BLaER1 (cell line): Measurements from ENCODE around the gene ADRM1.

Experiments
- H3K27ac ChIP-seq: shearing (Covaris generic); formaldehyde crosslinking; 2 replicates; pipeline ENCODE4 v1.8.1; 2022
- H3K27me3 ChIP-seq: shearing (Covaris generic); formaldehyde crosslinking; 2 replicates; pipeline ENCODE4 v1.8.1; 2022
- H3K36me3 ChIP-seq: shearing (Covaris generic); formaldehyde crosslinking; 2 replicates; pipeline ENCODE4 v1.8.1; 2022
- H3K4me1 ChIP-seq: shearing (Covaris generic); formaldehyde crosslinking; 2 replicates; pipeline ENCODE4 v1.8.1; 2022
- H3K4me2 ChIP-seq: shearing (Covaris generic); formaldehyde crosslinking; 2 replicates; pipeline ENCODE4 v1.8.1; 2022
- H3K4me3 ChIP-seq: shearing (Covaris generic); formaldehyde crosslinking; 2 replicates; pipeline ENCODE4 v1.8.1; 2022
- H3K9ac ChIP-seq: shearing (Covaris generic); formaldehyde crosslinking; 2 replicates; pipeline ENCODE4 v1.8.1; 2022
- H3K9me3 ChIP-seq: shearing (Covaris generic); formaldehyde crosslinking; 2 replicates; pipeline ENCODE4 v1.8.1; 2022
- H4K20me1 ChIP-seq: shearing (Covaris generic); formaldehyde crosslinking; 2 replicates; pipeline ENCODE4 v1.8.1; 2022
- Cebpa-rat ChIP-seq: shearing (Covaris generic); IDR thresholded peaks from 2 replicates; pipeline ENCODE4 v1.8.1; 2022

ADRM1 gene

DNA sequence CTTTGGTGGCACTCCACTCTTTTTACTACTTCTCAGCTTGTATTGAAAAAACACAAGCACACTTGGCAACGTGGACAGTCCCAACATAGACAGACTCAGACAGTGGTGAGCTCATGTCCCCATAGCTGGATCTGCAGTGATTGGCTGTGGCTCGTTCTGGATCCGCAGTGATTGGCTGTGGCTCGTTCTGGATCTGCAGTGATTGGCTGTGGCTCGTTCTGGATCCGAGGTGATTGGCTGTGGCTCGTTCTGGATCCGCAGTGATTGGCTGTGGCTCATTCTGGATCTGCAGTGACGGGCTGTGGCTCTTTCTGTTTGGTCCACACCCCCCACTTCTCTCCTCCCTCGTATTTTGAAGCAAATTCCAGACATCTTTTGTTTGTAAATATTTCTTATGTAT lies 36.5 kb upstream of the ADRM1 start:
- H4K20me1 ChIP-seq: peaks cover 24% of the 10 kb centered on the region
- H3K27me3 ChIP-seq: no peaks in the 10 kb centered on the region
- H3K27ac ChIP-seq: no peak overlapping the region
- TF ChIP-seq Cebpa-rat: no peak
- H3K4me1 ChIP-seq: no peaks in the 10 kb centered on the region
- no peak overlapping the region for H3K4me3 ChIP-seq
- H3K9ac ChIP-seq: no peak overlapping the region
- H3K9me3 ChIP-seq: peaks cover 21% of the 10 kb centered on the region
- H3K4me2 ChIP-seq: no peak overlapping the region
- H3K36me3 ChIP-seq: peaks cover 85% of the 10 kb centered on the region

GRCh38 chr20:62266851-62267250 lies 35.9 kb upstream of the ADRM1 start:
- H3K4me2 ChIP-seq: no peak overlapping the region
- H3K36me3 ChIP-seq: peaks cover 85% of the 10 kb centered on the region
- peaks cover 21% of the 10 kb centered on the region for H3K9me3 ChIP-seq
- no peak overlapping the region for H3K4me3 ChIP-seq
- H3K27me3 ChIP-seq: no peaks in the 10 kb centered on the region
- peaks cover 22% of the 10 kb centered on the region for H4K20me1 ChIP-seq
- H3K9ac ChIP-seq: no peak overlapping the region
- no peaks in the 10 kb centered on the region for H3K4me1 ChIP-seq
- no peak for TF ChIP-seq Cebpa-rat
- H3K27ac ChIP-seq: no peak overlapping the region

DNA sequence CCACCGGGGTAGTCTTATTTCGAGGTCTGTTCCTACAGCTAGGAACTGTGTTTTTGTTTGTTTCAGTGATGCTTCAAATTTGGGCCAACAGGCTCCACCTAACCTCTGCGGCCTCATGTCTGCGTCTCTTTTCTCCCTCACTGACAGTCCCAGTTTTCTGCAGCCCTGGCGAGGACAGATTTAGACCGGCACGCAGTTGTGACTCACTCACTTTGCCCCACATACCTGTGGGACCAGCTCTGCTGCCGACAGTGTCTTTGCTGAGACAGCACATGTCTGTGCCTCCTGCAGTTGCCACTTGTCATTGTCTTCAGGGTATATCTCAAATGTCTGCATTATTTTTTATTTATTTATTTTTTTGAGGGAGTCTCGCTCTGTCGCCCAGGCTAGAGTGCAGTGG lies 35.3 kb upstream of the ADRM1 start:
- Histone ChIP-seq H3K4me3 (no peak overlapping the region), H3K36me3 (peaks cover 85% of the 10 kb centered on the region), H3K9me3 (peaks cover 21% of the 10 kb centered on the region)

GRCh38 chr20:62268228-62268900 lies 34.4 kb upstream of the ADRM1 start:
- Histone ChIP-seq H3K27ac (no peak overlapping the region), H3K4me1 (no peaks in the 10 kb centered on the region), H4K20me1 (peaks cover 22% of the 10 kb centered on the region), H3K36me3 (peaks cover 85% of the 10 kb centered on the region), H3K4me3 (no peak overlapping the region), H3K27me3 (no peaks in the 10 kb centered on the region), H3K4me2 (no peak overlapping the region), H3K9ac (no peak overlapping the region), H3K9me3 (peaks cover 21% of the 10 kb centered on the region)
- TF ChIP-seq Cebpa-rat: no peak

More for the DNA sequence above, 35.3 kb upstream of the ADRM1 start:
- Histone ChIP-seq H3K27me3 (no peaks in the 10 kb centered on the region), H3K4me1 (no peaks in the 10 kb centered on the region), H4K20me1 (peaks cover 22% of the 10 kb centered on the region), H3K9ac (no peak overlapping the region), H3K4me2 (no peak overlapping the region), H3K27ac (no peak overlapping the region)
- no peak for TF ChIP-seq Cebpa-rat

DNA sequence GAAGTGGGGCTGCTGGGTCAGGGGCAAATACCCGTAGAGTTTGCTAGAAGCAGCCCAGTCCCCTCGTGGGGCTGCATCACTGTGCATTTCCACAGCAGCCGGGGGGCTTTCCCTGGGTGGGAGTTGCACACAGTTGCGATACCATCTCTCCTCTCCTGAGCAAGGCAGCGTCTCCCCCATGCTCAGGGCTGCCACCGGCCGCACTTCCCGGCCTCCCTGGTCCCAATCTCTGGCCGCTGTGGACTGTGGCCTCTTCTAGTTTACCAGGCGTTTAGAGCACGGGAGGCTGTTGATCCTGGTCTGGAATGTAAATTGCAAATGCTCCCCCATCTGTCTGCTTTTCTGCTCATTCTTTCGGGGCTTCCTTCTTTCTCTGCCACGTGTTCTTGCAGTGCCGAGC lies 33.4 kb upstream of the ADRM1 start:
- Histone ChIP-seq H3K4me2 (no peak overlapping the region), H3K9me3 (peaks cover 21% of the 10 kb centered on the region), H3K9ac (no peak overlapping the region), H3K36me3 (peaks cover 84% of the 10 kb centered on the region), H3K27me3 (no peaks in the 10 kb centered on the region), H3K4me1 (peaks cover 8% of the 10 kb centered on the region), H4K20me1 (peaks cover 31% of the 10 kb centered on the region), H3K4me3 (no peak overlapping the region), H3K27ac (no peak overlapping the region)
- no peak for TF ChIP-seq Cebpa-rat

- H3K4me1 ChIP-seq: peaks cover 13% of the 10 kb centered on the region
- peaks cover 17% of the 10 kb centered on the region for H3K9me3 ChIP-seq
- H3K36me3 ChIP-seq: peaks cover 79% of the 10 kb centered on the region
- H3K4me2 ChIP-seq: no peak overlapping the region
- no peak overlapping the region for H3K27ac ChIP-seq
- H3K4me3 ChIP-seq: no peak overlapping the region
- peaks cover 36% of the 10 kb centered on the region for H4K20me1 ChIP-seq
- H3K9ac ChIP-seq: no peak overlapping the region
- TF ChIP-seq Cebpa-rat: no peak
- H3K27me3 ChIP-seq: no peaks in the 10 kb centered on the region
These were observed 32.9 kb upstream of the ADRM1 start for GRCh38 chr20:62269871-62270270.

- Histone ChIP-seq H3K36me3 (peaks cover 65% of the 10 kb centered on the region), H3K27ac (no peak overlapping the region), H3K9ac (no peak overlapping the region), H3K4me2 (no peak overlapping the region), H3K27me3 (no peaks in the 10 kb centered on the region), H3K4me1 (peaks cover 36% of the 10 kb centered on the region), H3K4me3 (no peak overlapping the region), H4K20me1 (peaks cover 59% of the 10 kb centered on the region), H3K9me3 (no peaks in the 10 kb centered on the region)
- no peak for TF ChIP-seq Cebpa-rat
These were observed 30.6 kb upstream of the ADRM1 start for GRCh38 chr20:62272200-62272599.

GRCh38 chr20:62273416-62273815 lies 29.4 kb upstream of the ADRM1 start:
- H3K36me3 ChIP-seq: peaks cover 64% of the 10 kb centered on the region

GRCh38 chr20:62274332-62274950 lies 28.4 kb upstream of the ADRM1 start:
- peaks cover 57% of the 10 kb centered on the region for H4K20me1 ChIP-seq
- peaks cover 42% of the 10 kb centered on the region for H3K4me1 ChIP-seq
- H3K4me3 ChIP-seq: no peak overlapping the region
- H3K36me3 ChIP-seq: peaks cover 64% of the 10 kb centered on the region
- H3K9ac ChIP-seq: no peak overlapping the region
- no peaks in the 10 kb centered on the region for H3K27me3 ChIP-seq
- TF ChIP-seq Cebpa-rat: no peak
- H3K27ac ChIP-seq: no peak overlapping the region
- peak overlapping the region; percentile 61 for H3K4me2 ChIP-seq
- H3K9me3 ChIP-seq: no peaks in the 10 kb centered on the region

More at GRCh38 chr20:62273416-62273815, 29.4 kb upstream of the ADRM1 start:
- H3K9me3 ChIP-seq: no peaks in the 10 kb centered on the region
- no peak for TF ChIP-seq Cebpa-rat
- no peak overlapping the region for H3K27ac ChIP-seq
- peaks cover 42% of the 10 kb centered on the region for H3K4me1 ChIP-seq
- H3K4me3 ChIP-seq: no peak overlapping the region
- H3K27me3 ChIP-seq: no peaks in the 10 kb centered on the region
- H3K4me2 ChIP-seq: peak overlapping the region; percentile 61; the same call in 1 of the 2 replicates
- peaks cover 62% of the 10 kb centered on the region for H4K20me1 ChIP-seq
- H3K9ac ChIP-seq: no peak overlapping the region

DNA sequence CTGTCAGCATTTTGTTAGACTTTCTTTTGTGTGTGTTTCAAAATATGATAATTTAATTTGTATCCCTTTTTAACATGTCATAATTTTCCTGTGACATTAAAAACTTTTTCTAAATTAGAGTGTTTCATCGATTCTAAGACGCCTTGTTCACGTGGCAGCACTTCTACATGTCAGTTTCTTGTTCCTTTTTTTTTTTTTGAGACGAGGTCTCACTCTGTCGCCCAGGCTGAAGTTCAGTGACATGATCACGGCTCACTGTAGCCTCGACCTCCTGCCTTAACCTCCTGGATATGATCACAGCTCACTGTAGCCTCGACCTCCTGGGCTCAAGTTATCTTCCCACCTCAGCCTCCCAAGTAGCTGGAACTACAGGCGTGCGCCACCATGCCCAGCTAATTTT lies 27.6 kb upstream of the ADRM1 start:
- peak overlapping the region; percentile 61 for H3K4me2 ChIP-seq
- H3K9ac ChIP-seq: no peak overlapping the region
- peaks cover 42% of the 10 kb centered on the region for H3K4me1 ChIP-seq
- no peak for TF ChIP-seq Cebpa-rat
- no peaks in the 10 kb centered on the region for H3K9me3 ChIP-seq
- H3K27me3 ChIP-seq: no peaks in the 10 kb centered on the region
- peaks cover 65% of the 10 kb centered on the region for H3K36me3 ChIP-seq
- H4K20me1 ChIP-seq: peaks cover 49% of the 10 kb centered on the region
- no peak overlapping the region for H3K4me3 ChIP-seq
- no peak overlapping the region for H3K27ac ChIP-seq
